SU-DHL-6 (cell line): ENCODE data around the gene ARHGAP45.

Experiments used
- EZH2phosphoT487 ChIP-seq: fragments of 200-600 bp; sonication (generic), shearing (Covaris generic); conservative IDR thresholded peaks from 2 replicates; pipeline ENCODE4 v1.6.1; 2018; ENCODE audit warnings: mild to moderate bottlenecking, antibody characterized with exemption, low read length, moderate library complexity, mixed read lengths
- TF ChIP-seq, protein P1 (sequence below): fragments of 200-600 bp; sonication (generic); IDR thresholded peaks from one replicate; pipeline ENCODE4 v1.5.1; 2017; ENCODE audit warnings: antibody characterized with exemption, mild to moderate bottlenecking, low read length, moderate library complexity; ENCODE audit not compliant: insufficient read depth, poor library complexity, severe bottlenecking

DNA sequence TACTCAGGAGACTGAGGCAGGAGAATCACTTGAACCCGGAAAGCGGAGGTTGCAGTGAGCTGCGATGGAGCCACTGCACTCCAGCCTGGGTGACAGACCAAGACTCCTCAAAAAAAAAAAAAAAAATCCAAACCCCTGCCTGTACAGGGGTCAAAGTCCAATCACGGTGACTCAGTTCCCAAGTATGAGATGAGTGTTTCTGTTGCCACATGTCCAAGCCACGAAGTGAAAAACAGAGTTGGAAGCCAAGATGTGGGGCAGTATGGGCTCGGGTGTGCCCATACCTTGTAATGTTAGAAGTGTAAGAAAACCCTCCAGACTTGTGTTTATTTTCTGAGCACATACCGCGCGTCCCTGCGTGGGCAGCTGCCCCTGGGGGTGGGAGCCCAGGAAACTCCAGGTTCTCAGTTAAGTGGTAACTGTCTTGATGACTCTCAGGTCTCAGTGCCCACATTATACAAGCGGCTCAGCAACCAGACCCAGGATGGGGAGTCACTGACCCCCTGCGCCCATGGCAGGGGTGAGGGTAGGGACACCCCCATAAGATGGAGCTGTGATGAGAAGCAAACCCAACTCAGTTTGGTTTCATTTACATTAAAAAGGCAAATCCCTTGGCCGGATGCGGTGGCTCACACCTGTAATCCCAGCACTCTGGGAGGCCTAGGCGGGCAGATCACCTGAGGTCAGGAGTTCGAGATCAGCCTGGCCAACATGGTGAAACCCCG lies 35.6 kb downstream of the ARHGAP45 start:
- TF ChIP-seq, protein P1, sequence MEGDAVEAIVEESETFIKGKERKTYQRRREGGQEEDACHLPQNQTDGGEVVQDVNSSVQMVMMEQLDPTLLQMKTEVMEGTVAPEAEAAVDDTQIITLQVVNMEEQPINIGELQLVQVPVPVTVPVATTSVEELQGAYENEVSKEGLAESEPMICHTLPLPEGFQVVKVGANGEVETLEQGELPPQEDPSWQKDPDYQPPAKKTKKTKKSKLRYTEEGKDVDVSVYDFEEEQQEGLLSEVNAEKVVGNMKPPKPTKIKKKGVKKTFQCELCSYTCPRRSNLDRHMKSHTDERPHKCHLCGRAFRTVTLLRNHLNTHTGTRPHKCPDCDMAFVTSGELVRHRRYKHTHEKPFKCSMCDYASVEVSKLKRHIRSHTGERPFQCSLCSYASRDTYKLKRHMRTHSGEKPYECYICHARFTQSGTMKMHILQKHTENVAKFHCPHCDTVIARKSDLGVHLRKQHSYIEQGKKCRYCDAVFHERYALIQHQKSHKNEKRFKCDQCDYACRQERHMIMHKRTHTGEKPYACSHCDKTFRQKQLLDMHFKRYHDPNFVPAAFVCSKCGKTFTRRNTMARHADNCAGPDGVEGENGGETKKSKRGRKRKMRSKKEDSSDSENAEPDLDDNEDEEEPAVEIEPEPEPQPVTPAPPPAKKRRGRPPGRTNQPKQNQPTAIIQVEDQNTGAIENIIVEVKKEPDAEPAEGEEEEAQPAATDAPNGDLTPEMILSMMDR, result no peak
- TF ChIP-seq EZH2phosphoT487, result no peak
